Esophagus (tissue), 2 donors: Measurements from ENCODE around the gene ZNF124. TPM values are rescaled to one million over a fixed set of nuclear protein-coding genes. Genes with fewer than 3 reads are reported as not detected.
A peak's percentile ranks its signal among the peaks of the same experiment; 100 is the strongest.

Experiments
- H3K27ac ChIP-seq, 2 donors: one replicate each; pipeline ENCODE4 v1.5.1; 2013; ENCODE audit warnings: low read depth in 2 of 2, mild to moderate bottlenecking in 2 of 2, inconsistent platforms in 1 of 2, low read length in 1 of 2, moderate library complexity in 1 of 2
- H3K27me3 ChIP-seq, 2 donors: one replicate each; pipeline ENCODE4 v1.6.1; 2013; ENCODE audit warnings: low read length in 2 of 2, control low read depth in 1 of 2, mild to moderate bottlenecking in 1 of 2; ENCODE audit not compliant: insufficient read depth in 2 of 2, control insufficient read depth in 1 of 2
- H3K36me3 ChIP-seq, 2 donors: one replicate each; pipeline ENCODE4 v1.6.1; 2013; ENCODE audit warnings: low read length in 1 of 2; ENCODE audit not compliant: control insufficient read depth in 2 of 2, insufficient read depth in 2 of 2
- H3K4me1 ChIP-seq, 2 donors: one replicate each; pipeline ENCODE4 v1.6.1; 2013; ENCODE audit warnings: low read length in 1 of 2; ENCODE audit not compliant: control insufficient read depth in 2 of 2, insufficient read depth in 2 of 2
- H3K4me3 ChIP-seq, 2 donors: one replicate each; pipeline ENCODE4 v1.5.1; 2013; ENCODE audit warnings: low read length in 2 of 2, mild to moderate bottlenecking in 2 of 2, low read depth in 1 of 2, moderate library complexity in 1 of 2
- H3K9me3 ChIP-seq, 2 donors: one replicate each; pipeline ENCODE4 v1.6.1; 2013; ENCODE audit warnings: mild to moderate bottlenecking in 2 of 2, low read depth in 1 of 2, low read length in 1 of 2, moderate library complexity in 1 of 2; ENCODE audit not compliant: control insufficient read depth in 2 of 2, insufficient read depth in 1 of 2
- WGBS, 2 donors: extraction: QIAGEN DNeasy Blood & Tissue Kit; methylation state at CpG; one replicate each; pipeline ENCODE4 v1.1.7; 2013; 5-methylcytosine and 5-hydroxymethylcytosine counted together
- polyA plus RNA-seq, 2 donors: library from polyadenylated mRNA; stranded (reverse); fragments of 200-250 nt; gene quantifications; one replicate each; pipeline ENCODE4 v1.2.3, GENCODE V29; 2013
- donor health status: healthy with polysubstance abuse.
- donor health status: Bipolar disorder and iron deficiency.

ZNF124 gene
- polyA plus RNA-seq, 2 donors, result 0.53 to 1.2 TPM

DNA sequence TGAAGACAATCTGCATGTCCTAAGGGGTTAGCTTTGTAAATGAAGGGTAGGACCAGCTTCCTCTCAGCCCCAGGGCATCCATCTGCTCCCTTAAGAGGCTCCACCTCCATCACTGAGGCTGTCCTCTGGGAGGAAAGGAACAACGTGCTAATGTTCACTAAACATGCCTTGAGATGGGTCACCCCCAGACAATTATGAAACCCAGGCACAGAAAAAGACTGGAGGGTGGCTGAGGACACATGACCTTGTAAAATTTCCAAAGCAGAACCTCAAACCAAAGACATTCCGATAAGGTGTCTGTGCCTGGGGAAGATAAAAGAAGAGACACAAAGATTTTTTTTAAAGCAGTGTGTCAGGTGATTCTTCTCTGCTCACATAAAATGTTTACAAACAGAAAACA, 37.6 kb upstream of the ZNF124 start:
- WGBS, 2 donors, result 32 to 39% methylated on average over 2 of the region's 2 CpGs
- Histone ChIP-seq H3K9me3 (peaks cover 0 to 2% of the 10 kb centered on the region in 2 donors), H3K36me3 (no peaks in the 10 kb centered on the region), H3K27ac (no peak overlapping the region), H3K4me1 (peaks cover 5% of the 10 kb centered on the region in 2 donors), H3K4me3 (peak overlapping the region in 1 of 2 donors; percentile 96), H3K27me3 (no peaks in the 10 kb centered on the region)

DNA sequence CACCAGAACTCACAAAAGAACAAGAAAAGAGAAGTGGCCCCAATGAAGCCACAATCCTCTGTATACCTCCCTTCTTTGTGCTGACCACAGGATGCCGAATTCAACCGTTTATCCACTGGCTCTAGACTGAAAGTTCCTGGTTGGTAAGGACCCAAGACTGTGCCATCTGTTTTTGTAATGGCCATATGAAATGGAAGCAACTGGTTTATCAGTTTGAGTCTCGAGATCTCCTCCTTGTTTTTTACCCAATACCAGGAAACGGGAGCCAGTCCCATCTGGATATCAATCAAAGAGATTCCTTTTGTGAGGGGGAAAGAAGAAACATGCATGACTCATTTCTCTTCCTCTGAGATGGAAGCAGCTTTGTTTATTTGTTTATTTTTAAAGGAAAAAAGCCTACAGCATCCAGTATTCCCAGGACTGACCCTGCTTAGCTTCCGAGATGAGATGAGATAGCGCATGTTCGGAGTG, 32.4 kb upstream of the ZNF124 start:
- H3K9me3 ChIP-seq, result peaks cover 0 to 2% of the 10 kb centered on the region in 2 donors
- WGBS, 2 donors, result 86 to 89% methylated on average over 7 of the region's 7 CpGs
- H3K4me1 ChIP-seq, result peaks cover 2 to 4% of the 10 kb centered on the region in 2 donors
- H3K36me3 ChIP-seq, result peaks cover 3 to 4% of the 10 kb centered on the region in 2 donors
- no peak overlapping the region for H3K27ac ChIP-seq
- H3K27me3 ChIP-seq, result no peaks in the 10 kb centered on the region
- no peak overlapping the region for H3K4me3 ChIP-seq

- 78 to 80% methylated on average over 3 of the region's 3 CpGs for WGBS, 2 donors
- no peak overlapping the region for H3K4me3 ChIP-seq
- no peaks in the 10 kb centered on the region for H3K27me3 ChIP-seq
- peaks cover 9 to 10% of the 10 kb centered on the region in 2 donors for H3K36me3 ChIP-seq
- no peak overlapping the region for H3K27ac ChIP-seq
- no peaks in the 10 kb centered on the region for H3K4me1 ChIP-seq
- no peaks in the 10 kb centered on the region for H3K9me3 ChIP-seq
Measured at GRCh38 chr1:247198781-247199180, 27.0 kb upstream of the ZNF124 start.

DNA sequence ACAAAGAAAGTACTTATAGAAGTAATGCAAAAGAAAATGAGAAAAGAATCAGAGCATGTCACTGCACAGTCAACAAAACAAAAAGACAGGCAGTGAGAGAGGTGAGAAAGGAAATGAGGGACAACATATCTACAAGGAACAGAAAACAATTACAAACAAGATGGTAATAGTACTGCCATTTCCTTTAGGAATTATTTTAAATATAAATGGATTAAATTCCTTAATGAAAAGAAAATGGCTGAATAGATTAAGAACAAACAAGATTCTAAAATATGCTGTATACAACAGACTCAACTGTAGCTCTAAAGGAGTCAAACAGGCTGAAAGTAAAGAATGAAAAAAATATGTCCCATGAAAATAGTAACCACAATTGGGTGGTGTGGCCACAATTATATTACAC, 22.1 kb upstream of the ZNF124 start:
- Histone ChIP-seq H3K36me3 (peaks cover 2 to 4% of the 10 kb centered on the region in 2 donors), H3K4me3 (no peak overlapping the region), H3K27me3 (no peaks in the 10 kb centered on the region), H3K4me1 (no peaks in the 10 kb centered on the region), H3K27ac (no peak overlapping the region), H3K9me3 (no peaks in the 10 kb centered on the region)

DNA sequence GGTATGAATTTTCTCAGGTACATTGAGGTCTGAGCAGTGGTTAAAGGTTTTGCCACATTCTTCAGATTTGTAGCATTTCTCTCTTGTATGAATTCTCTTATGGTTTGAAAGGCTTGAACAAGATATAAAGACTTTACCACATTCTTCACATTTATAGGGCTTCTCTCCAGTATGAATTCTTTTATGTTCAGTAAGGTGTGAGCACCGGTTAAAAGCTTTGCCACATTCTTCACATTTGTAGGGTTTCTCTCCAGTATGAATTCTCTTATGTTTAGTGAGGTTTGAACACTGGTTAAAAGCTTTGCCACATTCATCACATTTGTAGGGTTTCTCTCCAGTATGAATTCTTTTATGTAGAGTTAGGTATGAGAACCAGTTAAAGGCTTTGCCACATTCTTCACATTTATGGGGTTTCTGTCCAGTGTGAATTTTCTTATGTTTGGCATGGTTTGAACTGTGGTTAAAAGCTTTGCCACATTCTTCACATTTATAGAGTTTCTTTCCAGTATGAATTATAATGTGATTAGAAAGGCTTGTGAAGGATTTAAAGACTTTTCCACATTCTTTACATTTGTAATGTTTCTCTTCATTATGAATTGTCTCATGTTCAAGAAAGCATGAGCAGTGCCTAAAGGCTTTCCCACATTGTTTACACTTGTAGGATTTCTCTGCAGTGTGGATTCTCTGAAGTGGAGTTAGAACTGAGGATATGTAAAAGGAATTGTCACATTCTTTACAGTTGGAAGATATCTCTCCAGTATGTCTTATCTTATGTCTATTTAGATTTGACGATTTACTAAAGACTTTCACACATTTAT, 18.4 kb upstream of the ZNF124 start:
- H3K36me3 ChIP-seq, result no peaks in the 10 kb centered on the region
- peaks cover 0 to under 1% of the 10 kb centered on the region in 2 donors for H3K9me3 ChIP-seq
- 84 to 85% methylated on average over 2 of the region's 2 CpGs for WGBS, 2 donors
- H3K4me3 ChIP-seq, result no peak overlapping the region
- no peak overlapping the region for H3K27ac ChIP-seq
- H3K4me1 ChIP-seq, result no peaks in the 10 kb centered on the region
- no peaks in the 10 kb centered on the region for H3K27me3 ChIP-seq

GRCh38 chr1:247185667-247186066, 13.8 kb upstream of the ZNF124 start:
- Histone ChIP-seq H3K27ac (no peak overlapping the region), H3K4me3 (no peak overlapping the region), H3K27me3 (no peaks in the 10 kb centered on the region), H3K36me3 (no peaks in the 10 kb centered on the region), H3K4me1 (no peaks in the 10 kb centered on the region), H3K9me3 (peaks cover 4 to 24% of the 10 kb centered on the region in 2 donors)
- 76 to 77% methylated on average over 4 of the region's 4 CpGs for WGBS, 2 donors

GRCh38 chr1:247184254-247184653, 12.4 kb upstream of the ZNF124 start:
- no peak overlapping the region for H3K4me3 ChIP-seq
- H3K27ac ChIP-seq, result no peak overlapping the region
- WGBS, 2 donors, result 94 to 97% methylated on average over 4 of the region's 4 CpGs
- H3K36me3 ChIP-seq, result no peaks in the 10 kb centered on the region
- H3K27me3 ChIP-seq, result no peaks in the 10 kb centered on the region
- H3K9me3 ChIP-seq, result peaks cover 7 to 24% of the 10 kb centered on the region in 2 donors
- no peaks in the 10 kb centered on the region for H3K4me1 ChIP-seq

- no peaks in the 10 kb centered on the region for H3K4me1 ChIP-seq
- H3K36me3 ChIP-seq, result no peaks in the 10 kb centered on the region
- H3K27ac ChIP-seq, result no peak overlapping the region
- H3K27me3 ChIP-seq, result no peaks in the 10 kb centered on the region
- H3K4me3 ChIP-seq, result no peak overlapping the region
- 86 to 91% methylated on average over 7 of the region's 7 CpGs for WGBS, 2 donors
- peaks cover 7 to 24% of the 10 kb centered on the region in 2 donors for H3K9me3 ChIP-seq
Measured at GRCh38 chr1:247182994-247183393, 11.2 kb upstream of the ZNF124 start.

DNA sequence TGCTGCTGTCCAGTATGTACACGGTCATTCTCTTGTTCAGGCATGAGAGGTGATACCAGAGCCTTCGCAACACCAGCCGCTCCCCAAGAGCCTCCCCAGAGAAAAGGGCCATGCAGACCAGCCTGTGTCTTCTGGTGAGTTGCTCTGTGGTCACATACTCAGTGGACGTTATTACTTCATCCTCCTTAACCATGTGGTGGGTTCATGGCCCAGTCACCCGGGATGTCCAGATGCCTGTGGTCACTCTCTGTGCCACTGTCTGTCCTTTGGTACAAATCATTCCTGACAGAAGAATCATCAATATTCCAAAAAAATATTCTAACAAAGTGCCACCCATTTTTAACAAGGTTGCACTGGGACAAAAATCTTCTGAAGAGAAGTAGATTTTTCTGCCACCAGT, 8.8 kb upstream of the ZNF124 start:
- no peaks in the 10 kb centered on the region for H3K4me1 ChIP-seq
- no peak overlapping the region for H3K4me3 ChIP-seq
- peaks cover 7 to 24% of the 10 kb centered on the region in 2 donors for H3K9me3 ChIP-seq
- H3K27ac ChIP-seq, result no peak overlapping the region
- H3K27me3 ChIP-seq, result no peaks in the 10 kb centered on the region
- 93% methylated on average over 5 of the region's 5 CpGs for WGBS, 2 donors
- H3K36me3 ChIP-seq, result no peaks in the 10 kb centered on the region

GRCh38 chr1:247177755-247178154, 5.9 kb upstream of the ZNF124 start:
- no peak overlapping the region for H3K4me3 ChIP-seq
- no peaks in the 10 kb centered on the region for H3K4me1 ChIP-seq
- no peaks in the 10 kb centered on the region for H3K36me3 ChIP-seq
- peaks cover 0 to 2% of the 10 kb centered on the region in 2 donors for H3K9me3 ChIP-seq
- H3K27ac ChIP-seq, result no peak overlapping the region
- no peaks in the 10 kb centered on the region for H3K27me3 ChIP-seq
